Activated CD4-positive, alpha-beta T cell treated with anti-CD3 and anti-CD28 coated beads, Interleukin-2, Interleukin-4, amounts not matched to agents 100 ng/mL and 50 ng/mL, durations not matched to agents 16 hours and 8 hours (primary cell): ENCODE data around the gene FAM171A1.
A peak's percentile ranks its signal among the peaks of the same experiment; 100 is the strongest.

ENCODE experiments used
- DNase-seq: peaks from one replicate; pipeline ENCODE4 v3.0.0-alpha.2; 2020; ENCODE audit warnings: low spot score

Gene FAM171A1

GRCh38 chr10:15242261-15242840 is 128.7 kb downstream of the FAM171A1 start:
- DNase-seq: no peak

GRCh38 chr10:15241306-15241705 is 129.8 kb downstream of the FAM171A1 start:
- DNase-seq: no peak

GRCh38 chr10:15238555-15239335 is 132.3 kb downstream of the FAM171A1 start:
- no peak for DNase-seq

GRCh38 chr10:15237351-15237750 is 133.7 kb downstream of the FAM171A1 start:
- DNase-seq: no peak

GRCh38 chr10:15236340-15236739 is 134.7 kb downstream of the FAM171A1 start:
- DNase-seq: no peak

GRCh38 chr10:15232279-15232678 is 138.8 kb downstream of the FAM171A1 start:
- no peak for DNase-seq

GRCh38 chr10:15231426-15231825 is 139.7 kb downstream of the FAM171A1 start:
- DNase-seq: no peak

- no peak for DNase-seq
Observed at GRCh38 chr10:15230257-15230656, 140.8 kb downstream of the FAM171A1 start.

- DNase-seq: no peak
Observed at GRCh38 chr10:15229268-15229667, 141.8 kb downstream of the FAM171A1 start.

GRCh38 chr10:15228426-15228825 is 142.7 kb downstream of the FAM171A1 start:
- no peak for DNase-seq

- DNase-seq: no peak
Observed at GRCh38 chr10:15227611-15228372, 143.3 kb downstream of the FAM171A1 start.

- no peak for DNase-seq
Observed at GRCh38 chr10:15225511-15225910, 145.6 kb downstream of the FAM171A1 start.

GRCh38 chr10:15224948-15225347 is 146.1 kb downstream of the FAM171A1 start:
- no peak for DNase-seq

- no peak for DNase-seq
Observed at GRCh38 chr10:15223174-15223573, 147.9 kb downstream of the FAM171A1 start.

GRCh38 chr10:15222511-15222910 is 148.6 kb downstream of the FAM171A1 start:
- DNase-seq: no peak

- no peak for DNase-seq
Observed at GRCh38 chr10:15220445-15220844, 150.6 kb downstream of the FAM171A1 start.

- no peak for DNase-seq
Observed at GRCh38 chr10:15216700-15217099, 154.4 kb downstream of the FAM171A1 start.

- DNase-seq: no peak
Observed at GRCh38 chr10:15214237-15214636, 156.9 kb downstream of the FAM171A1 start.

GRCh38 chr10:15213461-15213861 is 157.6 kb downstream of the FAM171A1 start:
- DNase-seq: no peak

GRCh38 chr10:15211464-15211979 is 159.6 kb downstream of the FAM171A1 start:
- no peak for DNase-seq

GRCh38 chr10:15210521-15210920 is 160.6 kb downstream of the FAM171A1 start:
- DNase-seq: no peak

- DNase-seq: peak; percentile 81
Observed at GRCh38 chr10:15209827-15210509, 161.1 kb downstream of the FAM171A1 start.
